ENCODE results near the gene CCDC157. TPM values are rescaled to one million over a fixed set of nuclear protein-coding genes. Genes with fewer than 3 reads are reported as not detected.
A peak's percentile ranks its signal among the peaks of the same experiment; 100 is the strongest.

The CCDC157 gene
- total and polyA plus RNA-seq, 2 of the 4 experiments (the other 2 are of a cell fraction) = 0.90 to 2.2 TPM

- no peak overlapping the region for H3K9ac ChIP-seq (ENCODE audit: low read depth, low read length)
- ATAC-seq (ENCODE audit: low read depth) (no peak), DNase-seq (peak; percentile 73)
- no peak overlapping the region for H2BK120ac ChIP-seq (ENCODE audit: low read depth, low read length)
- H2BK20ac ChIP-seq (ENCODE audit: low read depth, low read length) = no peak overlapping the region
- H3K4me2 ChIP-seq (ENCODE audit: low read depth, low read length) = no peak overlapping the region
- H2AK5ac ChIP-seq (ENCODE audit: low read depth, low read length) = no peak overlapping the region
- H3K14ac ChIP-seq (replicated peaks; ENCODE audit: low read depth, low read length) = no peak overlapping the region
- peaks cover 10% of the 10 kb centered on the region for H3K36me3 ChIP-seq (ENCODE audit: control insufficient read depth, insufficient read depth, low read length)
- ChIA-PET CTCF (interaction anchor here (1.2 kb wide), 1 partner anchor 21 kb away, joined by 6 read pairs; no protein-coding TSS in a partner anchor), POLR2A (ENCODE audit: unreplicated experiment) (no interaction called here)
- WGBS, 2 experiments (ENCODE audit: extremely low coverage in 2 of 2, insufficient read length in 1 of 2) = 100% methylated on average over 1 of the region's 5 CpGs; no CpG with 5 or more reads in 1 of the 2 experiments
- dilution Hi-C loops (cut with HindIII; ENCODE audit: low sequenced_read_pairs, unreplicated experiment) = no loop called here
- H3K79me1 ChIP-seq (ENCODE audit: low read depth in 1 of 2, low read length in 2 of 2) = peaks cover 51 to 93% of the 10 kb centered on the region in 2 experiments
- H2AK9ac ChIP-seq (replicated peaks; ENCODE audit: low read depth, low read length, poor library complexity) = no peak overlapping the region
- BruUV-seq (replicated peaks) = no TSS peak
- no peak overlapping the region for H2AFZ ChIP-seq (replicated peaks; ENCODE audit: low read length, poor library complexity)
- in situ Hi-C loops (cut with MboI; ENCODE audit: low sequenced_read_pairs) = no loop called here
- TF ChIP-seq BHLHE40 (IDR thresholded peaks at IDR 0.05; ENCODE audit: low read depth, low read length) = no peak
- no peak for TF ChIP-seq ELK1 (IDR thresholded peaks at IDR 0.05; ENCODE audit: borderline replicate concordance, low read depth, low read length)
- TF ChIP-seq NFE2L2 (IDR thresholded peaks at IDR 0.05; ENCODE audit: low read depth, low read length) = no peak
- no peaks in the 10 kb centered on the region for H3K9me3 ChIP-seq (ENCODE audit: control insufficient read depth, insufficient read depth, low read length)
- H4K91ac ChIP-seq (ENCODE audit: insufficient read depth, low read depth, low read length) = no peak overlapping the region
- H4K20me1 ChIP-seq (ENCODE audit: insufficient read depth, low read length) = peaks cover 84% of the 10 kb centered on the region
- H2BK5ac ChIP-seq (ENCODE audit: low read depth, low read length, poor library complexity, severe bottlenecking) = no peak overlapping the region
- intact Hi-C loops (cut with micrococcal nuclease) = no loop called here
- H3K4me3 ChIP-seq (ENCODE audit: insufficient read depth, low read depth, low read length) = no peak overlapping the region
- no peak overlapping the region for H3K18ac ChIP-seq (ENCODE audit: low read depth, low read length)
- no peak overlapping the region for H3K4ac ChIP-seq (ENCODE audit: low read depth, low read length)
- H4K5ac ChIP-seq (ENCODE audit: low read depth, low read length) = no peak overlapping the region
- no peak overlapping the region for H3K23ac ChIP-seq (ENCODE audit: low read depth, low read length)
- H3K9me1 ChIP-seq (ENCODE audit: insufficient read depth, low read length) = peaks cover 57% of the 10 kb centered on the region
- H3K4me1 ChIP-seq (ENCODE audit: control insufficient read depth, insufficient read depth, low read length) = peaks cover 39% of the 10 kb centered on the region
- no peak overlapping the region for H2BK15ac ChIP-seq (ENCODE audit: low read depth, low read length)
- no peaks in the 10 kb centered on the region for H3K27me3 ChIP-seq (ENCODE audit: control insufficient read depth, insufficient read depth, low read length)
- H3K56ac ChIP-seq (ENCODE audit: extremely low read depth, insufficient read depth, low read length) = no peak overlapping the region
- H3K27ac ChIP-seq (ENCODE audit: insufficient read depth, low read length) = no peak overlapping the region
- no peak overlapping the region for H4K8ac ChIP-seq (ENCODE audit: low read depth in 2 of 2, low read length in 2 of 2)
These were observed 48.1 kb upstream of the CCDC157 start for GRCh38 chr22:30308518-30309230.

All from IMR-90 (cell line).